ENCODE results near the gene ZNRF3.
A peak's percentile ranks its signal among the peaks of the same experiment; 100 is the strongest.

Gene ZNRF3

GRCh38 chr22:28952857-28953256, 69.5 kb downstream of the ZNRF3 start:
- DNase-seq (ENCODE audit: low read depth in 2 of 2), result no peak

- no peak for DNase-seq (ENCODE audit: low read depth in 2 of 2)
Measured at GRCh38 chr22:28953403-28953802, 70.0 kb downstream of the ZNRF3 start.

GRCh38 chr22:28953976-28954880, 70.9 kb downstream of the ZNRF3 start:
- DNase-seq (ENCODE audit: low read depth in 2 of 2), result no peak

GRCh38 chr22:28955817-28956216, 72.4 kb downstream of the ZNRF3 start:
- peak; percentile 76 to 79 for DNase-seq (ENCODE audit: low read depth in 2 of 2)

GRCh38 chr22:28956506-28956905, 73.1 kb downstream of the ZNRF3 start:
- DNase-seq (ENCODE audit: low read depth in 2 of 2), result no peak

GRCh38 chr22:28958611-28959010, 75.2 kb downstream of the ZNRF3 start:
- DNase-seq (ENCODE audit: low read depth in 2 of 2), result no peak

GRCh38 chr22:28962042-28962554, 78.7 kb downstream of the ZNRF3 start:
- DNase-seq (ENCODE audit: low read depth in 2 of 2), result no peak

- DNase-seq (ENCODE audit: low read depth in 2 of 2), result no peak
Measured at GRCh38 chr22:28963362-28963761, 80.0 kb downstream of the ZNRF3 start.

- no peak for DNase-seq (ENCODE audit: low read depth in 2 of 2)
Measured at GRCh38 chr22:28967163-28967665, 83.8 kb downstream of the ZNRF3 start.

GRCh38 chr22:28967969-28968368, 84.6 kb downstream of the ZNRF3 start:
- DNase-seq (ENCODE audit: low read depth in 2 of 2), result no peak

GRCh38 chr22:28969401-28970168, 86.2 kb downstream of the ZNRF3 start:
- no peak for DNase-seq (ENCODE audit: low read depth in 2 of 2)

- DNase-seq (ENCODE audit: low read depth in 2 of 2), result no peak
Measured at GRCh38 chr22:28973352-28973751, 90.0 kb downstream of the ZNRF3 start.

GRCh38 chr22:28977060-28977459, 93.7 kb downstream of the ZNRF3 start:
- DNase-seq (ENCODE audit: low read depth in 2 of 2), result no peak

- DNase-seq (ENCODE audit: low read depth in 2 of 2), result no peak
Measured at GRCh38 chr22:28977481-28977971, 94.2 kb downstream of the ZNRF3 start.

GRCh38 chr22:28978158-28978557, 94.8 kb downstream of the ZNRF3 start:
- no peak for DNase-seq (ENCODE audit: low read depth in 2 of 2)

GRCh38 chr22:28978863-28979796, 95.8 kb downstream of the ZNRF3 start:
- DNase-seq (ENCODE audit: low read depth in 2 of 2), result no peak

GRCh38 chr22:28980326-28980725, 97.0 kb downstream of the ZNRF3 start:
- DNase-seq (ENCODE audit: low read depth in 2 of 2), result no peak

- DNase-seq (ENCODE audit: low read depth in 2 of 2), result no peak
Measured at GRCh38 chr22:28981818-28982499, 98.6 kb downstream of the ZNRF3 start.

- DNase-seq (ENCODE audit: low read depth in 2 of 2), result no peak
Measured at GRCh38 chr22:28983190-28983589, 99.8 kb downstream of the ZNRF3 start.

GRCh38 chr22:28983788-28984441, 100.5 kb downstream of the ZNRF3 start:
- no peak for DNase-seq (ENCODE audit: low read depth in 2 of 2)
